ENCODE results near the gene PAN2.

DNA sequence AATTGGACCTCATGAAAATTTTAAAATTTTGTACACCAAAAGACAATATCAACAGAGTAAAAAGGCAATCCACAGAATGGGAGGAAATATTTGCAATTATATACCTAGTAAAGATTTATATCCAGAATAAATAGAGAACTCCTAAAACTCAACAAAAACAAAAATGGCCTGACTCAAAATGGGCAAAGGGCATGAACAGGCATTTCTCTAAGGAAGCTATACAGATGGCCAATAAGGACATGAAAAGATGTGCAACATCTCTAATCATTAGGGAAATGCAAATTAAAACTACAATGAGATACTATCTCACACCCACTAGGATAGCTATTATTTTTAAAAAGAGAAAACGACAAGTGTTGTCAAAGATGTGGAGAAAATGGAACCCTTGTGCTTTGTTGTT, 39.7 kb upstream of the PAN2 start:
- no peak for TF ChIP-seq POLR2A (IDR thresholded peaks at IDR 0.05)
- TF ChIP-seq, protein P1, sequence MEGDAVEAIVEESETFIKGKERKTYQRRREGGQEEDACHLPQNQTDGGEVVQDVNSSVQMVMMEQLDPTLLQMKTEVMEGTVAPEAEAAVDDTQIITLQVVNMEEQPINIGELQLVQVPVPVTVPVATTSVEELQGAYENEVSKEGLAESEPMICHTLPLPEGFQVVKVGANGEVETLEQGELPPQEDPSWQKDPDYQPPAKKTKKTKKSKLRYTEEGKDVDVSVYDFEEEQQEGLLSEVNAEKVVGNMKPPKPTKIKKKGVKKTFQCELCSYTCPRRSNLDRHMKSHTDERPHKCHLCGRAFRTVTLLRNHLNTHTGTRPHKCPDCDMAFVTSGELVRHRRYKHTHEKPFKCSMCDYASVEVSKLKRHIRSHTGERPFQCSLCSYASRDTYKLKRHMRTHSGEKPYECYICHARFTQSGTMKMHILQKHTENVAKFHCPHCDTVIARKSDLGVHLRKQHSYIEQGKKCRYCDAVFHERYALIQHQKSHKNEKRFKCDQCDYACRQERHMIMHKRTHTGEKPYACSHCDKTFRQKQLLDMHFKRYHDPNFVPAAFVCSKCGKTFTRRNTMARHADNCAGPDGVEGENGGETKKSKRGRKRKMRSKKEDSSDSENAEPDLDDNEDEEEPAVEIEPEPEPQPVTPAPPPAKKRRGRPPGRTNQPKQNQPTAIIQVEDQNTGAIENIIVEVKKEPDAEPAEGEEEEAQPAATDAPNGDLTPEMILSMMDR (IDR thresholded peaks at IDR 0.05): no peak

Data from testis (tissue), 2 donors.